HS-27A (cell line): ENCODE results near the gene PTH1R.

Experiments
- DNase-seq: peaks from one replicate; pipeline ENCODE4 v3.0.0-alpha.2; 2012; ENCODE audit warnings: low read depth, missing footprints

The PTH1R gene

DNA sequence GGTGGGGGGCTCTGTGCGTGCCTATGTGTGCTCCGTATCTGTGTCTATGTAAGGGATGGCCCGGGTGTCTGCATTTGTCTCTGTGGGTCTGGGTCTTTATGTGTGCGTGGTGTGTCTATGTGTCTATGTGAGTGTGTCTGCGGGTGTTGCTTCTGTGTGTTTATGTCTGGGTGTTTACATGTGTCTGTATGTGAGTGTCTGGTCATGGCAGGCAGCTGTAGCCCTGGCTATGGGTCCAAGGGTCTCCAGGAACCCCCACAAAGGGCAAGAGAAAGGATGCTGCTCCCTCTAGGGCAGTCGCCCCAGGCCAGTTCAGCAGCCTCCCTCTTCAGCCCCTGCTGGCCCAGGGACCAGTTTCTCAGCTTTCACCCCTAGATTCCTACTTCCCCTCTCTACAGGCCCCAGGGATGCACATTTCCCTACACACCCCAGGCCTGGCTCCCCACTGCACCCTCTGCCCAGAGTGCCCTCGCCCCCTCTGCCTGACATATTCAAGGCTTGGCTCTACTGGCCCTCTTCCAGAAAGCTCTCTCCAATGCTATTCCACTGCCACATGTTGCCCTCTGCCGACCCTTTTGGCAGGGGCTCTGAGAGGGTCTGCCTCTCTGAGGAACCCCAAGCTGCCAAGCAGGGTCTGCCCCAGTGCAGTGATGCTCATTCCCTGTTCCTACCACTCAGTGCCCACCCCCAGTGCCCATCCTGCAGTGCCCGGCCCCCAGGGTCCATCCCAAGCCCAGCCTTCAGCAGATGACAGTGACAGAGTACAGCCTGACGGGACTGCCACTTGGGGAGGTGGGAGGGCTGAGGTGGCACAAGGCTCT is 13.2 kb upstream of the PTH1R start:
- no peak for DNase-seq

DNA sequence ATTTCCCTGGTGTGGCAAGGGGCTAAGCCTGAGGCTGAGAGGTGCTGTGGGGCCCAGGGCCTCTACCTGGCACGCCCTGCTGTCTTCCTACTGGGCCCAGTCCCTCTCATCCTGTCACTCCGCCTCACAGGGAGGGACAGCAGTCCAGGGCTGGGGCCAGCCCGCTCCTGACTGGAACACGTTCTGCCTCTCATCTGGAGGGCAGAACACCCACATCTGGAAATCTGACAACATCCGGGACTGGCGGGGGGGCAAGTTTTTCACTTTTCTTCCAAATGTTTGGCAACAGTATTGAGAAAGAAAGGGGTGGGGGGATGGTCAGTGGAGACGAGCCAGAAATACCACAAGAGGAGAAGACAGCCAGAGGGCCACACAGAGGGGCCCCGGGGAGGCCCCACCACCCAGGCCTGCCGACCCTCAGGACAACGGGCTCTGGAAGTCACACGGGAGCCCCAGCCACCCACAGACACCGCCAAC is 12.5 kb upstream of the PTH1R start:
- DNase-seq: no peak

DNA sequence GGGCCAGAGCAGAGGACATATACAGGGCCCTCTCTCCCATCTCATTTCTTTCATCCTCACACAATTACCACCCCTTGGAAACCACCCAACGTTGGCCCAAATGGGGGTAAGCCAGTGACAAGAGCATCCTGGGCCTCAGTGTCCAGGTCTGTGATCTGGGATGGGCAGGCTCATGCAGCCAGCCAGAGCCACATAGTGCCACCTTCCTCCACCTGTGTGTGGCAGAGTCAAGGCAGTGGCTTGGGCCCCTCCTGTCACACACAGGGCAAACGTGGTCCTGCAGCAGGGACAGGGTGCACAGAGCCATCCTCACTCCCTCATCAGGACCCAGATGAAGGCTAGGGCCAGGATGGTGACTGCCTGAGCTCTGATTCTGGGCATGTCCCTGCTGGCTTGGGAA is 12.0 kb upstream of the PTH1R start:
- no peak for DNase-seq

DNA sequence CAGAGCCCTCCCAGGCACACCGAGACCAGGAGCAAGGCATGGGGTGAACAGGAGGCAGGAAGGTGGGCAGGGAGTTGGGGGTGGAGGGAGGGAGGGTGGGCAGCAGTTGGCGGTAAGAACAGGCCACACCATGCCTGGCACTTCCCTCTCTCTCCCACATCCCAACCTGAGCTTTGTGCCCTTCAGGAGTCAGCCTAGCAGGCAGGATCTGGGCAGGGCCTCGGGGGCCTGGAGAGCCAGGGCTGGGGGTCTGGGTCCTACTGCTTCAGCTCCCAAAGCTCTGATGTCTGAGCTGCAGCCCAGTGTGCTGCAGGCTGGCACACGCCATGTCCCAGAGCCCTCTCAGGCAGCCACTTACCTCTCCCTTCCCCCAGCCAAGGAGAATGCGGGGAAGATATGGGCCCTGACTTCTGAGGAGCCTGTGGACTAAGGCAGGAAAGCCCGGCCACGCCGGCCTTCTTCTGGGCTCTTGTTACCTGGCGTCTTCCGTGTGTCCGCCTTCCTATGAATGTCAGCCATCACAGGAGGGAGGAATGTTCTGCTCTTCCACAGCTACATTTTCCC is 11.4 kb upstream of the PTH1R start:
- no peak for DNase-seq

DNA sequence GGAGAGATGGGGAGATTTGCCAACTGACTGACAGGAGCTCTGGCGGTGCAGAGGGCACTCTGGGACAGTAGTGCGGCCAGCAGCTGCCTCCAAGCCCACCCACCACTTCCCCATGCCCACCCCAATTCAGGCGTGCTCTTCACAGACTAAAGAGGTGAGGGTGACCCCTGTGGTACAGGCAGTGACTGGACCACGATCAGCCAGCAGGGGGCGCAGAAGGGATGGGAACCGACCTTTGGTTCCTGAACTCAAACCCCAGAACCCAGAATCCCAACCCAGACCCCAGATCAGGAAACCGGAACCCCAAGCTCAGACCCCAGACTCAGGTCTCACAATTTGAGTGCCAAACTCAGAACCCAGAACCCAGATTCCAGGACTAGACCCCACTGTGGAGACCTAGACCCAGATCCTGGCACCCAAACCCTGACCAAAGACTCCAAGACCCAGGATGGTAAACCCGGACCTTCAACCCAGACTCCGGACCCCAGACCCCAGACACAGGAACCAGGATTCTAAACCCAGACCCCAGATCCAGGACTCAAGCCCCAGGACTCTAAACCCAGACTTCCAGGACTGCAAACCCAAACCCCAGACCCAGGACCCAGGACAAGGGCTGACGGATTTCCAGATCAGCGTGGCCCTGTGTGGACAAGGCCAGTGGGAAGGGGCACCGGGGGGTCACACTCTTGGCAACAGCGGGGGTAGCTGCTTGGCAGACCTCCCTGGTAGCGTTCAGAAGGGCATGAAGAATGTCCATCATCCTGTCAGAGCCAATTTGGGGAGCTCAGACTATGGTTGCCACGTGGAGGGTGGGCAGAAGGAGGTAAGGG is 10.6 kb upstream of the PTH1R start:
- peak; percentile 27 for DNase-seq

DNA sequence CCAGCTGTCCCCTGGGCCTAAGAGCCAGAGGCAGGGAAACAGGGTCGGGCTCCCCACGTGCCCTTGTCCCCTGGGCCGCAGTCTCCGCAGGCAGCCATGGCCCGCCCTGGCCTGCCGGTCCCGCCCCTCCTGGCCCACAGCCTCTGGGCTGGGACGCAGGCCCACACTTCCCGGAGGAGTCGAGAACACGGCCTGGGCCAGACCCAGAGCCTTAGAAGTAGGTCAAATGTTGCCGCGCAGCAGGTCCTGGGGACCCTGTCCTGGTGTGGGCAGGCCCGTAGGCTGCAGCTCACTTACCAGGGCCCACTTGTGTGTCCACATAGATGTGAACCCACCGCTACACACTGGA is 10.0 kb upstream of the PTH1R start:
- DNase-seq: no peak

DNA sequence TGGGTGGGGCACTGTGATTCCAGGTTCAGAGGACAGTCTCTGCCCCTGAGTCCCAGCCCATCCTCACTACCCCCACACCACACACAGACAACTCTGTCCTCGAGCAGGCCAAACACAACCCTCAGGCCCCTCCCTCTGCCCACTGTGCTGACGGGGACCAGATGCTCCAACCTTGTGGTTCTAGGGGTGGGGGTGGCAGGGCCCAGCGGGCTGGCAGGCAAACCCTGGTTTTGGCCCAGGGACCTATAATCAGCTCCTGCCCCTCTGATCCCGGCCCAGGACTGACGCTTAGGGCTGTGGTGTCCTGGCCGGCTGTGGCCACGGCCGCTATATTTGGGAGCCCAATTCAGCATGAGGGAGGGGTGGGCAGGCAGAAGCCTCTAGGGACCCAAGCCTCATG is 9.2 kb upstream of the PTH1R start:
- no peak for DNase-seq

DNA sequence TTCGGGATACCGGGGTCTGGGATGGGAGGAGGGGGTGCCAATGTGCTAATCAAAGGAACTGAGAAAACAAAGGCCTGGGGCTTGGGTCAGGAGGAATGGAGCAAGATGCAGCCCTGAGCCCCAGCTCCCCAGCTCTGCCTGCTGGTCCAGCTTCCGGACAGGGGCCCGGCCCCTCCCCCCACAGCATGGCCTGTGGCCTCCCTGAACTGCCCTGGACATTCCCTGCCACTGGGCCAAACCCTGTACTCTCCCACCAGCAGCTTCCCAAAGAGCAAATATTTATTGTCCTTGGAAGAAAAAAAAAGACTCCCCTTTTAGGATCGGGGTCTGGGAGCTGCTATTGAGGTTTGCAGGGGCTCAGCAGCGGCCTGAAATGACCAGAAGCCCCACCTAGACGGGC is 8.6 kb upstream of the PTH1R start:
- DNase-seq: no peak

DNA sequence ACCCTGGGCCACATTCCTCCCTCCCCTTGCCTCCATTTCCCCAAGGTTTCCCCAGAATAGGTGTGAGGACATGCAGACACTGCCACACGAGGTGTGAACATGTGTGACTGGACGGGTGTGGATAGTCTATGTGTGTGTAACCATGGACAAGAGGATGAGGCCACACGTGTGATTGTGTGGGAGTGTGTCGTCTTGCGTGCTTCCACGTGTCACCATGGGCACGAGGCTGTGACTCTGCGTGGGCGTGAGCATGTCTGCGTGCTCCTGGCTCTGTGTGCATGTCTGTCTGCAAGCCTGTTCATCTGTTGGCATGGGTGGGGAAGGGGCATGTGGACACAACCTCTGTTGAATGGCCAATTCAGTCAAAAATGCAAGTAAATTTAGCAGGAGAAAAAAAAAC is 8.1 kb upstream of the PTH1R start:
- DNase-seq: no peak

DNA sequence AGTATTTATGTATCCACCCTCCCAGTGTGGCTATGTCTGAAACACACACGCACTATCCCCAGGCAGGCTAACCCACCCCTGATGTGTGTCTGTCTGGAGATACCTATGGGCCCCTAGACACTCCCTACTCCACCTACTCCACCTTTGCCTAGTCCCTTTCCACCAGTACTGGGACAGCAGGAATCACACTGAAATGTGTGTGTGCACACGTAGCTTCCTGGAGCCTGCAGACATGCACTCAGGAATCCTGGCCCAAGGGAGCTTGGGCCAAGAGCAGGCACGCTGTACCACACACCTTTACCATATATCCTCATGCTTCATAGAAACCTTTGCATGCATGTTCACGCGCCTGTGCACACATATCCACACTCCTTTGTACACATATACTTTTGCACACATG is 6.9 kb upstream of the PTH1R start:
- no peak for DNase-seq

DNA sequence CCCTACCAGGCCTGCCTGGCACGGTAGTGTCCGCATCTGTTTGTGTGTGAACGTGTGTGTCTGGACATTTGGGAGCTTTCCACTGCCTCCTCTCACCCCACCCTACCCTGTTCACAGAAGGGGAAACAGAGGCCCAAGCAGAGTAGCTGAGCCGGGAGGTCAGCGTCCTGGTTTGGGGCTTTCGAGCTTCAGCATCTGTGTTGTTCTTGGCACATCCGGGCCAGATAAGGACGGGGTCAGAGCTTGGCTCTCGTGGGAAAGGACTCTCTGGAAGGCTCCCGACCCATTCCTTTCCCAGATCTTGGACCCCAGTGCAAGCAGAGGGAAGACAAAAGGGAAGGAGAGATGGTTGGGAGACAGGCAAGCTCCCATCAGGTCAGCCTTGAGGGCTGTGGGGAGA is 6.3 kb upstream of the PTH1R start:
- no peak for DNase-seq

DNA sequence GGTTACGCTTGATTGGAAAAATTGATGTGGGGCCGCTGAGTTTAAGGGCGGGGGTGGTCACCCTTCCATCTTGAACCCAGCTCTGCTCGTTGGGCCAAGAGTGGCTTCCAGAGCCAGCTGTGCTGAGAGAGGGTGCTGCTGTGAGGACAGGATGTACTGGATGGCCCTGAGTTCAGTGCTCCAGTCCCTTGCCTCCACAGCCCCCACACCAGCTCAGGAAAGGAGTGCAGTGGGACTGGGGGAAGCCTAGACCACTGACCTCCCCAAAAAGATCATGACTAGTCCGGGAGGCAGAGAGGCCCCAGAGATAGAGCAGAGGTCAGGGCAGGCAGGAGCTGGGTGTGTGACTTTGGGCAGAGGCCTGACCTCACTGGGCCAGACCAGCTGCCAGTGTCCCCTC is 4.0 kb upstream of the PTH1R start:
- DNase-seq: no peak

DNA sequence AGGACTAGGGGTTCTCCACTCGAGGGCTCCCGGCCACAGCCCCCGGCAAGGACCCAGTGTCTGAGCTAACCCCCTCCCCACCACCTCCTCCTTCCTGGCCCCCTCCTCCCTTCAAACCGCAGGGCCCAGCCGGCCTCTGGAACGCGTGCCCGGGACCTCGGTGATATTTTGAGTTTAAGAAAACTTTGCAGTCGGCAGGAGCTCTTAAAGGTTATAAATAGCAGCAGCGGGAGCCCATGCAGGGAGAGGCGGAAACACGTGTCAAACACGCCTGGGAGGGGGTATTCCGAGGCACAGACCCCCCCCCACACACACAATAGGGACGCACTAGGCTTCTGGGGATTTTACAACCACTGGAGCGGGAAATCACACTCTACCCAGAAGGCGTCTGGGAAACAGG is 3.1 kb upstream of the PTH1R start:
- no peak for DNase-seq

DNA sequence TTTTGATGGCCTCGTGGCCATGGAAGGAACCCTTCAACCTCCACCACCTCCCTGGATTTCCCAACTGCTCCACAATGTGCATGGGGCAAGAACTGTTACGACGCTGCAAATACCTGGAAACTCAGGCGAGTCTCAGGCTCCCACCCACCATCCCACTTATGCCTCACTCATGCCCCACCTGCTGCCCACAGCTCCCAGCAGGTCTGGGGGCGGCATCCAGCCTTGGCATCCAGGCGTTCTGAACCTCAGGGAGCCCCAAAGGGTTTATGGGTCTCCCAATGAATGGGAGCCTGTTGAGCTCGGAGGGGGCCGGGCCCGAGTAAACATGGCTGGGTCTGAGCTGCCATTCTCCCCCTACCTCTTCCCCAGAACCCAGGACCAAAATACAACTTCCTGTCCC is 2.0 kb upstream of the PTH1R start:
- DNase-seq: no peak

DNA sequence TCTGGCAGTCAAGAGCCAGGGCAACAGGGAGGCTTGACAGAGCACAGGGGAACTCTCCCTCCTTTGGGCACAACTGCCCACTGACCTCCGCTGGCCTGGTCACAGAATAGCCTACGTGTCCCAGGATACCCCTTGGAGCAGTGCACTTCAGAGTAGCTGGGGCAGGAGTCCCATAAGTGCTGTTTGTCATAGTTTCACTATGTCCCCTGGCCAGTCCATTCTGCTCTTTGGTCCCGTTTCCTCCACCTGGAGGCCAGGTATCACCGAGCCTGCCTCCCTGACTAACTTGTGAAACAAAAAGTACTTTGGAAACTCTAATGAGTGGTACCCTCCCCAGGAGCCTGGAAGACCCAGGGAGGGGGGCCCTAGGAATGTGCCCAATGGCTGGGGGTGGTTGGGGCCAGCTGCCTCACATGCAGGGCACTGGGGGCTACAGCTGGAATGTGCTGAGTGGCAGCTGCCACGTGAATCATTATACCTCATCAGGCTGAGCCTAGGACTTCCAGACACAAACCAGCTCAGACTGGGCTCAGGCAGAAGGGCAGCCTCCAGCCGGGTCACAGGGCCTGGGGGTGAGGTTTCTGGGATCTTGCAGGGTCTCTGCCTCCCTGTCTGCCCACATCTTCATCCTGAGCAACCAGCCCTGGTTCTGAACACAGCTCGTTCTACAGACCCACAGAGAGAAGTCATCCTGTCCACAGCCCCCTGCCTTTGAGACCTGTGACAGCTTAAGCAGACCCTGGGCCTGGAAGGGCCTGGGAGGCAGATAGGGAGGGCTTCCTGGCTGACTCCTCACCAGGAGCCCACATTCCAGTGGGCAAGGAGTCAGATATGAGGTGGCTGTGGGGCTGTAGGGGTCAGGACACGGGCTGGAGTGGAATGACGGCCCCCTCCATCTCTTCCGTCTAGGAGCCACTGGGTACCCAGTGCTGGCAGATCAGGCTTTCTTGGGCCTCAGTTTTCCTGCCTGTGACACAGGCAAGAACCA is 914 bp upstream of the PTH1R start:
- DNase-seq: no peak

DNA sequence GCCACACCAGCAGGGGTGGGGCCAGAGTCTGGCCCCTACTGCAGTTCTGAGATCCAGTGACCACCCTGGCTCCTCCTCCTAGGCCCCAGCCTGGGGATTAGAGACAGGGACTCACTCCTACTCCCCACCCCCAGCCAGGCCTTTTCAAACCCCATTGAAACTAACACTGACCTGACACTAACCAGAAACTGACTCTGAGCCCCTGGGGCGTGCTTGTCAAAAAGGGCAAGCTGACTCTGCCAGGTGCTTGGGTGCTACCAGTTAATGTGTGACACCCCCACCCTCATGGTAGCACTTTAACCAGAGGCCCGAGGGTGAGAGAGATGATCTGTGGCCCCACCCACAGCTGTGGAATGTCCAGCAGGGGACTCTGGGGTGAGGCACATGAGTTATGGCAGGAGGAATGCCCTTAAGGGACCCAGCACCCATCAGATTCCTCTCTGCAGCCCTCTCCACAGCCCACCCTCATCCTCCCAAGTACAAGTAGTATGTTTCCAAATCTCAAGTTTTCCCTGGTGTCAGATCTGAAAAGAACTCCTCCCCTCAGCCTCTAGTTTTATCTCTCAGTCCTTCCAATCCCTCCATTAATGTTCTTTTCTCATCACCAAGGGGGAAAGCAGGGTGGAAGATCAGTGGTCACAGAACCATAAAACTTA is 1.4 kb downstream of the PTH1R start:
- DNase-seq: peak; percentile 47

DNA sequence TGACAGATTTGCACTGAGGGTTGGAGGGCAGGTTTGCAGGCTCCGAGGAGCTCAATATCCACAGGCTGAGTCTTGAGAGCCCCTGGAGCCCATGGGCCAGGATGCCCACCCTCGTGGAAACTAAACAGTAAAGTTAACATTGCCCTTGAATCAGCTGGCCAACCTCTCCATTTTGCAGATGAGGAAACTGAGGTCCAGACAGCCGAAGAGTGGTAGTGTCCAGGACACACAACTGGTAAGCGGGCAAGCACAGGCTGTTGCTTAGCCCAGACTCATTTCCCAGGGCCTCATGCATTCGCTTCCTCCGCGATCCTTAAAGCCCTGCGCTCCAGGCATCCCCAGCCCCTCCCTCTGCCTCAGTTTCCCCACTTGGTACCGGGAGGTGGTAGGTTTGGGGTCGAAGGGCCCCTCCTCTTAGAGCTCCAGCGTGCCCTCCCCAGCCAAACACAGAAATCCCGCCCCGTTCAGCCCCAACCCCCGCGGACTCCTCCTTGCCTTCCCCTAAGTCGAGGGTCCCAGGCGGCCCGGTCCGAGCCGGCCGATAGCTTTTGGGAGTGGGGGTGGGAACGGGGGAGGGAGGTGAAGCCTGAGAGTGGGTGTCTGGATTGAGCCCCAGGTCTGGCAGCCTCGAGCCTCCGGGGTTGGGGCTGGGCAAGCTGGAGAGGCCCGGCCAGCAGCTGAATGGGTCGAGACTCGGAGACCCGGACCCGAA is 3.5 kb downstream of the PTH1R start:
- no peak for DNase-seq

DNA sequence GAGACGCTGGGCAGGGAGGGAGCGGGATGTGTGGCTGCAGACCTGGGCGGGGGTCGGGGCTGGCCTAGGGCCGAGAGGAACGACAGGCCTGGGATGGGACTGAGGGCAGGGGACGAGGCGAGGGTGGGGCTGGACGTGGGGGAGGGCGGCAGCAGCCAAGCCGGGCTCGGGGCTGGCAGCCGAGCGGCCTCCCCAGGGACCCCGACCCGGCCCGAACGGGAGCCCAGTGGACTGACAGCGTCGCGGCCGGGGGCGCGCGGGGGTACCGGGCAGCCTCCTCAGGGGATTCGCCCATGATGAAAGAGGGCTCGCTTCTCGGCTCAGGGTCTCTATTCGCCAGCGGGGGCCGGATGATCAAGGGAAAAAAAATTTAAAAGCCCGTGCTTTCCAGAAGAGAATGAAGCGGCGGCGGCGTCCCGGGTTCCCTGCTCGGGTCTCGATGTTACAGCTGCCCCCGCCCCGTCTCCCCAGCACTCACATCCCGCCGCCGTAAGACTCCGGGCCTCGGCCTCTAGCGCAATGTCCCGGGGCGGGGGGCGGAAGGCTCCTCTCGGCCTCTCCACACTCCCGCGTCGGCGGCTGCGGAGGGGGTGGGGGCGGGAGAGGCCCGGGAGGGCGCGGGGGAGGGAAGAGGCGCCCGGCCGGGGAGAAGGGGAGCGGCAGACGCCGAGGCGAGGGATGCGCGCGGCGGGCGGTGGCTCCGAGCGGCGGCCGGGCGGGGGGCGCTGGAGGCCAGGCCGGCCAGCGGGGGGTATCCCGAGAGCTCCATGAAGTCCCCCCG is 4.3 kb downstream of the PTH1R start:
- DNase-seq: no peak

DNA sequence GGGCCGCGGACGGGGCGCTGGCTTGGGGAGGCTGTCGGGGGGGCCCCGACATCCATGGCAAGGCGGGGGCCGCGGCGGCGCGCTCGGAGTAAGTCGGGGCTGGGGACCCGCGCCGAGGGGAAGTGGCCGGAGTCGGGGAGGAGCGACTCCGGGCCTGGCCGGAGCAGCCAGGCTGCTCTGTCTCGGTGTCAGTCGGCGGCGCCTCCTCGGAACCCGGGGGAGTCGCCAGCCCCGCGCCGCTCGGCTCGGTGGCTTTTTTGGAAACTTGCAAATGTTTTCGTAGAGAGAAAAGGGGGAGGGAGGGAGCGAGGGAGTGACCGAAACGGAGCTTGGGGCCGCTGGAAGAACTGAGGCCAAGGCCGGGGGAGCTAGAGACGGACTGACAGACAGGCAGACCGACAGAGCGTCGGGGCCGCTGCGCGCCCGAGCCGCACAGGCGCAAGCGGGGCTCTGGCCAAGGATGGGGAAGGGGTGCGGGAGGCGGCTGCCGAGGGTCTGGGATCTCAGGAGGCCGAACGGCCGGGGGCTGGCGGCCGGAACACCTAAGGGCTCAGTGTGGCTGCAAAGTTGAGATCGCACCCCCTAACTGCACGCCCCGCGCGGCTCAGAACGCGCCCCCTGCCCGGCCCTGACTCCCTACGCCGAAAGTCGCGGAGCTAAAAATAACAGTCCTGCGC is 5.0 kb downstream of the PTH1R start:
- DNase-seq: no peak
